Measurements from ENCODE around the gene CD1B.

Gene CD1B

DNA sequence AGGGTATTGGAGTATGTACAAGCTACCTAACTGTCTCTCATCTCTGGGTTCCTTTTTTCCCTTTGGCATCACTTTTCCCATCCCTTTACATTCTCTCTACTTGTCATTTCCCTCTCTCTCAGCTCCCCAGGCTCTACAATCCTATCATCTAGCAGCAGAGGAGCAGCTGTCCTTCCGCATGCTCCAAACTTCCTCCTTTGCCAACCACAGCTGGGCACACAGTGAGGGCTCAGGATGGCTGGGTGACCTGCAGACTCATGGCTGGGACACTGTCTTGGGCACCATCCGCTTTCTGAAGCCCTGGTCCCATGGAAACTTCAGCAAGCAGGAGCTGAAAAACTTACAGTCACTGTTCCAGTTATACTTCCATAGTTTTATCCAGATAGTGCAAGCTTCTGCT lies 22.9 kb upstream of the CD1B start:
- no peak for TF ChIP-seq POLR2AphosphoS5 (IDR thresholded peaks at IDR 0.05; ENCODE audit: low read depth, low read length)
- TF ChIP-seq, protein P1, sequence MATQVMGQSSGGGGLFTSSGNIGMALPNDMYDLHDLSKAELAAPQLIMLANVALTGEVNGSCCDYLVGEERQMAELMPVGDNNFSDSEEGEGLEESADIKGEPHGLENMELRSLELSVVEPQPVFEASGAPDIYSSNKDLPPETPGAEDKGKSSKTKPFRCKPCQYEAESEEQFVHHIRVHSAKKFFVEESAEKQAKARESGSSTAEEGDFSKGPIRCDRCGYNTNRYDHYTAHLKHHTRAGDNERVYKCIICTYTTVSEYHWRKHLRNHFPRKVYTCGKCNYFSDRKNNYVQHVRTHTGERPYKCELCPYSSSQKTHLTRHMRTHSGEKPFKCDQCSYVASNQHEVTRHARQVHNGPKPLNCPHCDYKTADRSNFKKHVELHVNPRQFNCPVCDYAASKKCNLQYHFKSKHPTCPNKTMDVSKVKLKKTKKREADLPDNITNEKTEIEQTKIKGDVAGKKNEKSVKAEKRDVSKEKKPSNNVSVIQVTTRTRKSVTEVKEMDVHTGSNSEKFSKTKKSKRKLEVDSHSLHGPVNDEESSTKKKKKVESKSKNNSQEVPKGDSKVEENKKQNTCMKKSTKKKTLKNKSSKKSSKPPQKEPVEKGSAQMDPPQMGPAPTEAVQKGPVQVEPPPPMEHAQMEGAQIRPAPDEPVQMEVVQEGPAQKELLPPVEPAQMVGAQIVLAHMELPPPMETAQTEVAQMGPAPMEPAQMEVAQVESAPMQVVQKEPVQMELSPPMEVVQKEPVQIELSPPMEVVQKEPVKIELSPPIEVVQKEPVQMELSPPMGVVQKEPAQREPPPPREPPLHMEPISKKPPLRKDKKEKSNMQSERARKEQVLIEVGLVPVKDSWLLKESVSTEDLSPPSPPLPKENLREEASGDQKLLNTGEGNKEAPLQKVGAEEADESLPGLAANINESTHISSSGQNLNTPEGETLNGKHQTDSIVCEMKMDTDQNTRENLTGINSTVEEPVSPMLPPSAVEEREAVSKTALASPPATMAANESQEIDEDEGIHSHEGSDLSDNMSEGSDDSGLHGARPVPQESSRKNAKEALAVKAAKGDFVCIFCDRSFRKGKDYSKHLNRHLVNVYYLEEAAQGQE (IDR thresholded peaks at IDR 0.05; ENCODE audit: insufficient read depth in 1 of 2, low read depth in 2 of 2, low read length in 2 of 2) = no peak
- no peak for TF ChIP-seq FOXP2 (optimal IDR thresholded peaks at IDR 0.05; ENCODE audit: borderline replicate concordance, extremely low read depth, extremely low read length, insufficient read depth)
- TF ChIP-seq TAF1 (IDR thresholded peaks at IDR 0.05; ENCODE audit: borderline replicate concordance, insufficient read depth, low read length) = no peak
- TF ChIP-seq SIN3A (IDR thresholded peaks at IDR 0.05; ENCODE audit: borderline replicate concordance, insufficient read depth, low read length) = no peak

DNA sequence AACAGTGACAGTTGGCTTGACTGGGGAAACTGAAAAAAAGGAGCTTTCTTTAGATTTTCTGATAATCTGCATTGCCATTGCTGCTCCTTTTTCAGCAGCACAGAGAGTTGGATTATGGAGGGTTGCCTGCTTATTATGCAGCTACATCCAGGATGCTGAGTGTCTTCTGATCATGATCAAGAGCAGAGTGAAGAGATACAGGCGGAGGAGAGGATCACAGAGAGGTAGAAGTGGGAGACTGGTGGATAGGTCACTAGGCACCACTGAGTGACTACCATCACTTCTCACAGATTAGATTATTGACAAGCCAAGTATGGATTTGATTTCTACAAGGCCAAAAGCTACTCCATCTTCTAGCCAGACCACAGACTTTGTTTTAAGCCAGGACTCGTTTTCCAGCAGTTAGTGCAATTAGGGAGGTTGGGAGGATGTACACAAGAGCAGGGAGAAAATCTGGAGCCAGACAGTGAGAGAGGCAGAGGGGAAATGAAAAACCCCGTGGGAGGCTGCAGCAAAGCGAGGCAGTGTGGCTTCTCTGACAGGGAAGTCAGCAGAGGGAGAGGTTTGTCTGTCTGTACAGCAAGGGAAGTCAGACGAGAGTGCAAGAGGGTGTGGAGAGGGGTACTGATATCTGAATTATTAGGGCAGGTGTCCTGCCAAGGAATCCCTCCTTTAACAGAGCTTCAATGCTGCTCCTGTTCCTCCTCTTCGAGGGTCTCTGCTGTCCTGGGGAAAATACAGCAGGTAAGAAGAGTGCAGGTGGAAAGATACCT lies 22.2 kb upstream of the CD1B start, which contains the start of gene CD1E:
Gene CD1E (plus strand): TSS at position 592 of the 773 bp plus-strand sequence. CDS start 95 bp downstream, at position 687.
- TF ChIP-seq SIN3A (IDR thresholded peaks at IDR 0.05; ENCODE audit: borderline replicate concordance, insufficient read depth, low read length) = no peak
- no peak for TF ChIP-seq FOXP2 (optimal IDR thresholded peaks at IDR 0.05; ENCODE audit: borderline replicate concordance, extremely low read depth, extremely low read length, insufficient read depth)
- TF ChIP-seq TAF1 (IDR thresholded peaks at IDR 0.05; ENCODE audit: borderline replicate concordance, insufficient read depth, low read length) = no peak

DNA sequence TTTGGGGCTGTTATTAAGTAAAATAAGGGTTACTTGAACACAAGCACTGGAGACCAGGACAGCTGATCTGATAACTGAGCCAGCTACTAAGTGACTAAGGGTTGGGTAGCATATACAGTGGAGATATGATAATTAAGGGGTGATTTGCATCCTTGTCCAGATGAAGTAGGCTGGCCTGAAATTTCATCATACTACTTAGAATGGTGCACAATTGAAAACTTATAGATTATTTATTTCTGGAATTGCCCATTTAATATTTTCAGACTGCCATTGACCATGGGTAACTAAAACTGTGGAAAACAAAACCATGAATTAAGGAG lies 3.8 kb upstream of the CD1B start:
- TF ChIP-seq TAF1 (IDR thresholded peaks at IDR 0.05; ENCODE audit: borderline replicate concordance, insufficient read depth, low read length) (no peak), POLR2AphosphoS5 (IDR thresholded peaks at IDR 0.05; ENCODE audit: low read depth, low read length) (no peak), SIN3A (IDR thresholded peaks at IDR 0.05; ENCODE audit: borderline replicate concordance, insufficient read depth, low read length) (no peak), FOXP2 (optimal IDR thresholded peaks at IDR 0.05; ENCODE audit: borderline replicate concordance, extremely low read depth, extremely low read length, insufficient read depth) (no peak)
- TF ChIP-seq, protein P1 (IDR thresholded peaks at IDR 0.05; ENCODE audit: insufficient read depth in 1 of 2, low read depth in 2 of 2, low read length in 2 of 2) = no peak

GRCh38 chr1:158334526-158335212 lies 3.3 kb upstream of the CD1B start:
- no peak for TF ChIP-seq TAF1 (IDR thresholded peaks at IDR 0.05; ENCODE audit: borderline replicate concordance, insufficient read depth, low read length)
- TF ChIP-seq SIN3A (IDR thresholded peaks at IDR 0.05; ENCODE audit: borderline replicate concordance, insufficient read depth, low read length) = no peak
- TF ChIP-seq, protein P1 (IDR thresholded peaks at IDR 0.05; ENCODE audit: insufficient read depth in 1 of 2, low read depth in 2 of 2, low read length in 2 of 2) = no peak
- TF ChIP-seq FOXP2 (optimal IDR thresholded peaks at IDR 0.05; ENCODE audit: borderline replicate concordance, extremely low read depth, extremely low read length, insufficient read depth) = no peak
- no peak for TF ChIP-seq POLR2AphosphoS5 (IDR thresholded peaks at IDR 0.05; ENCODE audit: low read depth, low read length)

DNA sequence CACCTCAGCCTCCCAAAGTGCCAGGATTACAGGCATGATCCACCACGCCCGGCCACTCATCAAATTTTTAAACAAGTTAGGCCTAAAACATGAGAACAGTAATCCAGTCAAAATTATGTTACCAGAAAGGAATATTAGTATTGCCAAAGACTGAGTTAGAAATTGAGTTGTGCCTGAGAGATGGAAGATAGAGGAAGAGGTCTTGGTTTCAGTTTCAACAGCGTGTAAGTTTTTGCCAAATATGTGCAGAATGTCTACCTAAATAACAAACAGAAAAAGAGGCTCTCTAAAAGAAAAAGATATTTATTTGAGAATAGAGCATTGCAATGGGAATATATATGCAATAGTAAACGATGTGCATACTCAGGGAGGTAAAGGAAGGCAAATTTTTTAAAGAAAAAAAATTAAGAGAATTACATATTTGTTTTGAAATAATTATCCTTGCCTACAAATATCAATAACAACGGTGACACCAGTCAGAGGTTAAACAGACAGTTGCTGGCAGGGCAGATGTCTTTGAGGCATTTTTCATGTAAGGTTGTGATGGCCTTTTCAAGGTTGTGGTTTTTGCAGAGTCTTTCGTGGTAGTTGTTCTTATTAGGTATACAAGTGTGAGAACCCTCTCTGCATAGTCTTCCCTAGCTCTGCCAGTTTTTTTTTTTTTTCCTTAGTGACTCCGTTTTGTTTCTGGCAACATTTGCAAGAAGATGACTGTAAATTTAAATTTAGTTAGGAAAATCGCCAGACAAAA lies 2.2 kb upstream of the CD1B start:
- TF ChIP-seq, protein P1 (IDR thresholded peaks at IDR 0.05; ENCODE audit: insufficient read depth in 1 of 2, low read depth in 2 of 2, low read length in 2 of 2) = no peak
- TF ChIP-seq TAF1 (IDR thresholded peaks at IDR 0.05; ENCODE audit: borderline replicate concordance, insufficient read depth, low read length) = no peak
- no peak for TF ChIP-seq POLR2AphosphoS5 (IDR thresholded peaks at IDR 0.05; ENCODE audit: low read depth, low read length)
- no peak for TF ChIP-seq FOXP2 (optimal IDR thresholded peaks at IDR 0.05; ENCODE audit: borderline replicate concordance, extremely low read depth, extremely low read length, insufficient read depth)

All from PFSK-1 (cell line).